HepG2 (cell line): ENCODE measurements around the gene CPZ. TPM values are rescaled to one million over a fixed set of nuclear protein-coding genes. Genes with fewer than 3 reads are reported as not detected.

Source experiments
- ATAC-seq: fragments of 200-7000 bp; cut with Tn5 transposase; 3 replicates; pipeline ENCODE4 v1.9.1; 2020; ENCODE audit warnings: mild to moderate bottlenecking, moderate library complexity
- BruUV-seq: library from RNA; stranded (reverse); fragments of 400-500 nt; replicated peaks from 2 replicates; lab custom pipeline; 2021; lab: Mats Ljungman, UMichigan
- CTCF ChIA-PET: fragments of 300-600 bp; formaldehyde crosslinking; extraction: SDS; loops from one replicate; lab custom pipeline; 2021; ENCODE audit warnings: low total read pairs, inconsistent platforms, low intra/inter-chr PET ratio; lab: Yijun Ruan, JAX
- POLR2A ChIA-PET: fragments of 350-600 bp; sonication (Branson Sonifier 250); formaldehyde crosslinking; loops from one replicate; lab custom pipeline; 2020; ENCODE audit warnings: antibody characterized with exemption, inconsistent platforms; lab: Yijun Ruan, JAX
- DNase-seq: peaks from one replicate; pipeline ENCODE4 v3.0.0-alpha.2; 2015; ENCODE audit warnings: low spot score
- FAIRE-seq: peaks from 3 replicates; lab custom pipeline; 2011; peaks lifted over from hg19 to GRCh38; lab: Jason Lieb, UNC
- H2AFZ ChIP-seq: one replicate; pipeline ENCODE4 v1.6.1; 2011; ENCODE audit warnings: low read length, inconsistent platforms
- H3K27ac ChIP-seq: fragments of 300-600 bp; 3 replicates; pipeline ENCODE4 v1.8.0; 2011; ENCODE audit warnings: mixed run types, mild to moderate bottlenecking, mixed read lengths, low read length, inconsistent platforms; ENCODE audit not compliant: insufficient read depth; ENCODE audit errors: extremely low read length
- H3K27me3 ChIP-seq, 2 experiments: fragments of 200-600 bp in 1 of 2; 2 replicates in 1 of 2; 3 replicates in 1 of 2; pipeline versions ENCODE4 v1.6.0 to v1.8.0; 2011; ENCODE audit warnings: low read length in 2 of 2, mild to moderate bottlenecking in 2 of 2, moderate library complexity in 2 of 2, inconsistent platforms in 1 of 2; ENCODE audit not compliant: insufficient read depth in 2 of 2, control insufficient read depth in 1 of 2
- H3K36me3 ChIP-seq, 2 experiments: fragments of 200-600 bp in 1 of 2; replicated peaks in 1 of 2; 2 replicates in 1 of 2; 3 replicates in 1 of 2; pipeline versions ENCODE4 v1.5.1 to v1.8.0; 2011; ENCODE audit warnings: low read length in 2 of 2, inconsistent platforms in 1 of 2; ENCODE audit not compliant: insufficient read depth in 2 of 2, control insufficient read depth in 1 of 2
- H3K4me1 ChIP-seq: 2 replicates; pipeline ENCODE4 v1.5.1; 2012; ENCODE audit warnings: low read length, inconsistent platforms; ENCODE audit not compliant: insufficient read depth
- H3K4me2 ChIP-seq: 2 replicates; pipeline ENCODE4 v1.6.0; 2011; ENCODE audit warnings: low read depth, low read length, inconsistent platforms
- H3K4me3 ChIP-seq, 3 experiments: fragments of 200-600 bp in 1 of 3; sonication (generic), shearing (Covaris generic) in 1 of 3; replicated peaks in 1 of 3; 2 replicates each; pipeline ENCODE4 v1.5.1; 2011 to 2016; ENCODE audit warnings: low read length in 3 of 3, inconsistent platforms in 2 of 3, low read depth in 2 of 3, mild to moderate bottlenecking in 2 of 3, control low read depth in 1 of 3, mixed read lengths in 1 of 3; ENCODE audit not compliant: insufficient read depth in 1 of 3
- H3K79me2 ChIP-seq: one replicate; pipeline ENCODE4 v1.6.1; 2011; ENCODE audit warnings: low read length, inconsistent platforms; ENCODE audit not compliant: insufficient read depth
- H3K9ac ChIP-seq: 2 replicates; pipeline ENCODE4 v1.6.0; 2011; ENCODE audit warnings: mild to moderate bottlenecking, low read depth, low read length, inconsistent platforms; ENCODE audit not compliant: insufficient read depth
- H3K9me3 ChIP-seq: 2 replicates; pipeline ENCODE4 v1.5.1; 2012; ENCODE audit warnings: mild to moderate bottlenecking, low read length
- H4K20me1 ChIP-seq: 2 replicates; pipeline ENCODE4 v1.6.0; 2011; ENCODE audit warnings: inconsistent platforms, mild to moderate bottlenecking, low read length, moderate library complexity; ENCODE audit not compliant: insufficient read depth
- CEBPZ ChIP-seq: IDR thresholded peaks from 2 replicates; pipeline ENCODE4 v1.6.1; 2012; ENCODE audit warnings: low read length, improper control_type of control experiment
- HMG20A ChIP-seq: IDR thresholded peaks from 2 replicates; pipeline ENCODE4 v1.6.1; 2016; ENCODE audit warnings: borderline replicate concordance
- MTF2 ChIP-seq: sonication (generic); formaldehyde crosslinking; IDR thresholded peaks from 2 replicates; pipeline ENCODE4 v1.5.0; 2020; ENCODE audit warnings: missing genetic modification reagents, borderline replicate concordance
- PPARG ChIP-seq: conservative IDR thresholded peaks from 2 replicates; pipeline ENCODE4 v1.6.1; 2016; ENCODE audit warnings: missing biosample characterization, missing genetic modification reagents
- THYN1 ChIP-seq: sonication (generic); formaldehyde crosslinking; IDR thresholded peaks from 2 replicates; pipeline ENCODE4 v1.8.1; 2023; ENCODE audit warnings: low read depth, mild to moderate bottlenecking, moderate library complexity, missing genetic modification reagents, borderline replicate concordance
- ZZZ3 ChIP-seq: sonication (generic); formaldehyde crosslinking; IDR thresholded peaks from 2 replicates; pipeline ENCODE4 v1.4.0; 2020; ENCODE audit warnings: missing genetic modification reagents, mild to moderate bottlenecking, borderline replicate concordance
- WGBS: methylation state at CpG from one replicate; pipeline ENCODE4 v1.1.6; 2017; ENCODE audit warnings: low lambda C conversion rate; 5-methylcytosine and 5-hydroxymethylcytosine counted together
- in situ Hi-C: cut with HindIII; loops from 2 replicates; pipeline ENCODE4 v1.10.0; 2017; ENCODE audit warnings: low pct_unique_long_range_greater_than_20kb; ENCODE audit not compliant: extremely low pct_ligation_motif_present
- intact Hi-C: fragments of 100-400 bp; cut with micrococcal nuclease; formaldehyde crosslinking; loops from one replicate; pipeline ENCODE4 v1.10.0; 2022; ENCODE audit not compliant: unreplicated experiment
- polyA plus RNA-seq, 8 experiments: library from polyadenylated mRNA; depleted of rRNA in 3 of 8; stranded (reverse) in 7 of 8; unstranded in 1 of 8; fragments of >200 nt; fragmentation: Illumina TruSeq in 4 of 8; extraction: Trizol in 4 of 8; gene quantifications; 2 replicates each; pipeline versions ENCODE4 v1.2.1 to v1.2.3, GENCODE V29; 2011 to 2016; ENCODE audit warnings: low read depth in 4 of 8, missing spikeins in 1 of 8, mixed read lengths in 1 of 8; ENCODE audit not compliant: insufficient read depth in 1 of 8
- total RNA-seq, 5 experiments: library from RNA; depleted of rRNA; stranded (reverse); fragments of >200 nt; fragmentation: Illumina TruSeq; extraction: Trizol; gene quantifications; 2 replicates each; pipeline ENCODE4 v1.2.3, GENCODE V29; 2016; ENCODE audit warnings: low read depth in 1 of 5
- TF ChIP-seq, protein P1 (sequence below): sonication (generic); formaldehyde crosslinking; IDR thresholded peaks from 2 replicates; pipeline ENCODE4 v1.4.0; 2020; ENCODE audit warnings: missing genetic modification reagents, borderline replicate concordance
- TF ChIP-seq, protein P2 (sequence below), 2 experiments: IDR thresholded peaks; 2 replicates each; pipeline ENCODE4 v1.6.1; 2011 to 2012; ENCODE audit warnings: low read length in 2 of 2, borderline replicate concordance in 1 of 2, low read depth in 1 of 2, mild to moderate bottlenecking in 1 of 2, moderate library complexity in 1 of 2
- TF ChIP-seq, protein P3 (sequence below): sonication (generic); formaldehyde crosslinking; conservative IDR thresholded peaks from 2 replicates; pipeline ENCODE4 v1.8.1; 2023; ENCODE audit warnings: missing genetic modification reagents

CPZ gene
- total and polyA plus RNA-seq, 2 of the 13 experiments (the other 11 are each of a cell fraction or from before 2014, with no cell fraction given): 0.58 to 0.61 TPM

- no peak for TF ChIP-seq CEBPZ
- no peak for TF ChIP-seq HMG20A (CRISPR knock-in tag)
- TF ChIP-seq, protein P1, sequence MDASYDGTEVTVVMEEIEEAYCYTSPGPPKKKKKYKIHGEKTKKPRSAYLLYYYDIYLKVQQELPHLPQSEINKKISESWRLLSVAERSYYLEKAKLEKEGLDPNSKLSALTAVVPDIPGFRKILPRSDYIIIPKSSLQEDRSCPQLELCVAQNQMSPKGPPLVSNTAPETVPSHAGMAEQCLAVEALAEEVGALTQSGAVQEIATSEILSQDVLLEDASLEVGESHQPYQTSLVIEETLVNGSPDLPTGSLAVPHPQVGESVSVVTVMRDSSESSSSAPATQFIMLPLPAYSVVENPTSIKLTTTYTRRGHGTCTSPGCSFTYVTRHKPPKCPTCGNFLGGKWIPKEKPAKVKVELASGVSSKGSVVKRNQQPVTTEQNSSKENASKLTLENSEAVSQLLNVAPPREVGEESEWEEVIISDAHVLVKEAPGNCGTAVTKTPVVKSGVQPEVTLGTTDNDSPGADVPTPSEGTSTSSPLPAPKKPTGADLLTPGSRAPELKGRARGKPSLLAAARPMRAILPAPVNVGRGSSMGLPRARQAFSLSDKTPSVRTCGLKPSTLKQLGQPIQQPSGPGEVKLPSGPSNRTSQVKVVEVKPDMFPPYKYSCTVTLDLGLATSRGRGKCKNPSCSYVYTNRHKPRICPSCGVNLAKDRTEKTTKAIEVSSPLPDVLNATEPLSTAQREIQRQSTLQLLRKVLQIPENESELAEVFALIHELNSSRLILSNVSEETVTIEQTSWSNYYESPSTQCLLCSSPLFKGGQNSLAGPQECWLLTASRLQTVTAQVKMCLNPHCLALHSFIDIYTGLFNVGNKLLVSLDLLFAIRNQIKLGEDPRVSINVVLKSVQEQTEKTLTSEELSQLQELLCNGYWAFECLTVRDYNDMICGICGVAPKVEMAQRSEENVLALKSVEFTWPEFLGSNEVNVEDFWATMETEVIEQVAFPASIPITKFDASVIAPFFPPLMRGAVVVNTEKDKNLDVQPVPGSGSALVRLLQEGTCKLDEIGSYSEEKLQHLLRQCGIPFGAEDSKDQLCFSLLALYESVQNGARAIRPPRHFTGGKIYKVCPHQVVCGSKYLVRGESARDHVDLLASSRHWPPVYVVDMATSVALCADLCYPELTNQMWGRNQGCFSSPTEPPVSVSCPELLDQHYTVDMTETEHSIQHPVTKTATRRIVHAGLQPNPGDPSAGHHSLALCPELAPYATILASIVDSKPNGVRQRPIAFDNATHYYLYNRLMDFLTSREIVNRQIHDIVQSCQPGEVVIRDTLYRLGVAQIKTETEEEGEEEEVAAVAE (CRISPR knock-in tag): no peak
These were observed 4.3 kb downstream of the CPZ start (continued) for GRCh38 chr4:8596891-8597290.

DNA sequence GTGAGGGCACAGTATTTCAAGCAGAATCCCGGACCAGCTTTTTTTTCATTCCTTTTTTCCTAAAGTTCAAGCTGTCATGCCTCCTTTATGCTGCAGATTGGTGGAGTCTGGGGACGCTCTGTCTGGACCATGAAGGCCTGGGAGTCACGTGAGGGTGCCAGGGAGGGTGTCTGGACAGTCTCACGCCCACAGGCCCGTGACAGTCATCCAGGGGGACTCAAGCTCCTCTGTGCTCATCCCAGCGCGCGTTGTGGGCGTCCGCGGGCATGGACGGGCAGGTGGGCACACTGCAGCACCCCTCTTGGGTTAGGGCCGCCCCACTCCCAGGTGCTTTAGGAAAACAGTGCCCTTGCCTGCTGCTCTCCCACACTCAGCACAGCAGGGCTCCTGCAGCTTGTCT is 4.8 kb downstream of the CPZ start:
- H3K79me2 ChIP-seq: no peaks in the 10 kb centered on the region
- H2AFZ ChIP-seq: no peak overlapping the region
- POLR2A ChIA-PET: no interaction called here
- no peak for ATAC-seq
- H3K9me3 ChIP-seq: no peaks in the 10 kb centered on the region
- DNase-seq: no peak
- no peaks in the 10 kb centered on the region for H3K36me3 ChIP-seq
- intact Hi-C loops: no loop called here
- no peak overlapping the region for H3K27ac ChIP-seq
- WGBS: 39% methylated on average over 10 of the region's 13 CpGs
- in situ Hi-C loops: no loop called here
- no TSS peak for BruUV-seq
- H3K4me1 ChIP-seq: peaks cover 20% of the 10 kb centered on the region
- H3K4me3 ChIP-seq: no peak overlapping the region
- peaks cover 5% of the 10 kb centered on the region; the same call in 1 of the 2 replicates for H4K20me1 ChIP-seq
- CTCF ChIA-PET: no interaction called here
- H3K27me3 ChIP-seq: peaks cover 4 to 40% of the 10 kb centered on the region in 2 experiments; a peak in 4 of 5 replicates
- H3K4me2 ChIP-seq: no peak overlapping the region
- H3K9ac ChIP-seq: no peak overlapping the region
- FAIRE-seq: no peak
- TF ChIP-seq MTF2 (no peak), ZZZ3 (CRISPR knock-in tag) (no peak), PPARG (no peak), THYN1 (no peak)
- TF ChIP-seq, protein P2, sequence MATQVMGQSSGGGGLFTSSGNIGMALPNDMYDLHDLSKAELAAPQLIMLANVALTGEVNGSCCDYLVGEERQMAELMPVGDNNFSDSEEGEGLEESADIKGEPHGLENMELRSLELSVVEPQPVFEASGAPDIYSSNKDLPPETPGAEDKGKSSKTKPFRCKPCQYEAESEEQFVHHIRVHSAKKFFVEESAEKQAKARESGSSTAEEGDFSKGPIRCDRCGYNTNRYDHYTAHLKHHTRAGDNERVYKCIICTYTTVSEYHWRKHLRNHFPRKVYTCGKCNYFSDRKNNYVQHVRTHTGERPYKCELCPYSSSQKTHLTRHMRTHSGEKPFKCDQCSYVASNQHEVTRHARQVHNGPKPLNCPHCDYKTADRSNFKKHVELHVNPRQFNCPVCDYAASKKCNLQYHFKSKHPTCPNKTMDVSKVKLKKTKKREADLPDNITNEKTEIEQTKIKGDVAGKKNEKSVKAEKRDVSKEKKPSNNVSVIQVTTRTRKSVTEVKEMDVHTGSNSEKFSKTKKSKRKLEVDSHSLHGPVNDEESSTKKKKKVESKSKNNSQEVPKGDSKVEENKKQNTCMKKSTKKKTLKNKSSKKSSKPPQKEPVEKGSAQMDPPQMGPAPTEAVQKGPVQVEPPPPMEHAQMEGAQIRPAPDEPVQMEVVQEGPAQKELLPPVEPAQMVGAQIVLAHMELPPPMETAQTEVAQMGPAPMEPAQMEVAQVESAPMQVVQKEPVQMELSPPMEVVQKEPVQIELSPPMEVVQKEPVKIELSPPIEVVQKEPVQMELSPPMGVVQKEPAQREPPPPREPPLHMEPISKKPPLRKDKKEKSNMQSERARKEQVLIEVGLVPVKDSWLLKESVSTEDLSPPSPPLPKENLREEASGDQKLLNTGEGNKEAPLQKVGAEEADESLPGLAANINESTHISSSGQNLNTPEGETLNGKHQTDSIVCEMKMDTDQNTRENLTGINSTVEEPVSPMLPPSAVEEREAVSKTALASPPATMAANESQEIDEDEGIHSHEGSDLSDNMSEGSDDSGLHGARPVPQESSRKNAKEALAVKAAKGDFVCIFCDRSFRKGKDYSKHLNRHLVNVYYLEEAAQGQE (IDR thresholded peaks at IDR 0.05; ENCODE audit: borderline replicate concordance in 1 of 2, low read depth in 1 of 2, low read length in 2 of 2): no peak
- TF ChIP-seq, protein P3, sequence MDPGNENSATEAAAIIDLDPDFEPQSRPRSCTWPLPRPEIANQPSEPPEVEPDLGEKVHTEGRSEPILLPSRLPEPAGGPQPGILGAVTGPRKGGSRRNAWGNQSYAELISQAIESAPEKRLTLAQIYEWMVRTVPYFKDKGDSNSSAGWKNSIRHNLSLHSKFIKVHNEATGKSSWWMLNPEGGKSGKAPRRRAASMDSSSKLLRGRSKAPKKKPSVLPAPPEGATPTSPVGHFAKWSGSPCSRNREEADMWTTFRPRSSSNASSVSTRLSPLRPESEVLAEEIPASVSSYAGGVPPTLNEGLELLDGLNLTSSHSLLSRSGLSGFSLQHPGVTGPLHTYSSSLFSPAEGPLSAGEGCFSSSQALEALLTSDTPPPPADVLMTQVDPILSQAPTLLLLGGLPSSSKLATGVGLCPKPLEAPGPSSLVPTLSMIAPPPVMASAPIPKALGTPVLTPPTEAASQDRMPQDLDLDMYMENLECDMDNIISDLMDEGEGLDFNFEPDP (CRISPR knock-in tag): no peak
